GM23338 (cell line): ENCODE results near the gene C19orf81. TPM values are rescaled to one million over a fixed set of nuclear protein-coding genes. Genes with fewer than 3 reads are reported as not detected.

Source experiments
- ATAC-seq: fragments of 200-7000 bp; cut with Tn5 transposase; 3 replicates; pipeline ENCODE4 v1.9.1; 2020
- DNase-seq: peaks from one replicate; pipeline ENCODE4 v3.0.0-alpha.2; 2015; ENCODE audit warnings: low spot score
- H2AFZ ChIP-seq: fragments of 200-600 bp; sonication (generic); 2 replicates; pipeline ENCODE4 v1.8.0; 2016; ENCODE audit warnings: antibody characterized with exemption, mild to moderate bottlenecking, moderate library complexity
- H3F3A ChIP-seq: fragments of 200-600 bp; sonication (generic); replicated peaks from 2 replicates; pipeline ENCODE4 v1.8.0; 2017; ENCODE audit warnings: antibody characterized with exemption, mixed run types, low read depth
- H3K27ac ChIP-seq: fragments of 200-600 bp; sonication (generic); 2 replicates; pipeline ENCODE4 v1.6.1; 2016; ENCODE audit warnings: low read depth
- H3K27me3 ChIP-seq: fragments of 200-600 bp; sonication (generic); 2 replicates; pipeline ENCODE4 v1.8.0; 2016; ENCODE audit warnings: mild to moderate bottlenecking, mixed run types, moderate library complexity; ENCODE audit not compliant: insufficient read depth
- H3K36me3 ChIP-seq: fragments of 200-600 bp; sonication (generic); 2 replicates; pipeline ENCODE4 v1.8.0; 2016; ENCODE audit warnings: mild to moderate bottlenecking; ENCODE audit not compliant: insufficient read depth
- H3K4me1 ChIP-seq: fragments of 200-600 bp; sonication (generic); 2 replicates; pipeline ENCODE4 v1.8.0; 2016; ENCODE audit warnings: mild to moderate bottlenecking, moderate library complexity; ENCODE audit not compliant: insufficient read depth
- H3K4me2 ChIP-seq: fragments of 200-600 bp; sonication (generic); 2 replicates; pipeline ENCODE4 v1.7.1; 2017; ENCODE audit warnings: mixed run types
- H3K4me3 ChIP-seq: fragments of 200-600 bp; sonication (generic); 2 replicates; pipeline ENCODE4 v1.6.1; 2016; ENCODE audit warnings: mixed run types
- H3K79me2 ChIP-seq: fragments of 200-600 bp; sonication (generic); replicated peaks from 2 replicates; pipeline ENCODE4 v1.8.0; 2017; ENCODE audit warnings: mild to moderate bottlenecking; ENCODE audit not compliant: insufficient read depth
- H3K9me2 ChIP-seq: fragments of 200-600 bp; sonication (generic); 2 replicates; pipeline ENCODE4 v1.8.0; 2017; ENCODE audit not compliant: insufficient read depth
- H4K20me1 ChIP-seq: fragments of 200-600 bp; sonication (generic); replicated peaks from 2 replicates; pipeline ENCODE4 v1.8.0; 2017; ENCODE audit warnings: mild to moderate bottlenecking; ENCODE audit not compliant: insufficient read depth
- H3K27ac Mint-ChIP-seq: 2 replicates; pipeline ENCODE4 v1.8.0; 2020; ENCODE audit warnings: inconsistent platforms, mild to moderate bottlenecking, moderate library complexity, mixed read lengths
- H3K27me3 Mint-ChIP-seq: 3 replicates; pipeline ENCODE4 v1.8.0; 2022; ENCODE audit warnings: low read depth, mild to moderate bottlenecking, moderate library complexity, mixed read lengths, inconsistent platforms; ENCODE audit not compliant: insufficient read depth, poor library complexity
- H3K36me3 Mint-ChIP-seq: 3 replicates; pipeline ENCODE4 v1.8.0; 2021; ENCODE audit warnings: low read depth, mild to moderate bottlenecking, inconsistent platforms, moderate library complexity, mixed read lengths
- H3K4me1 Mint-ChIP-seq: 3 replicates; pipeline ENCODE4 v1.8.0; 2020; ENCODE audit warnings: mild to moderate bottlenecking, inconsistent platforms, mixed read lengths
- H3K4me3 Mint-ChIP-seq: 3 replicates; pipeline ENCODE4 v1.8.0; 2021; ENCODE audit warnings: moderate library complexity, mild to moderate bottlenecking, inconsistent platforms, mixed read lengths
- H3K9me3 Mint-ChIP-seq: 3 replicates; pipeline ENCODE4 v1.8.0; 2020; ENCODE audit warnings: moderate library complexity, mild to moderate bottlenecking, inconsistent platforms, mixed read lengths
- CREB1 ChIP-seq: fragments of 250-450 bp; sonication (Bioruptor Pico); IDR thresholded peaks from 2 replicates; pipeline ENCODE4 v1.5.0; 2020; ENCODE audit warnings: low read depth, mild to moderate bottlenecking, moderate library complexity
- CTCF ChIP-seq, 2 experiments: fragments of 200-600 bp in 1 of 2; sonication (generic) in 1 of 2; conservative IDR thresholded peaks; 2 replicates each; pipeline versions ENCODE4 v1.5.1 to v1.6.1; 2016 to 2017; ENCODE audit warnings: antibody characterized with exemption in 2 of 2, low read depth in 2 of 2, mild to moderate bottlenecking in 2 of 2, moderate library complexity in 1 of 2
- EZH2 ChIP-seq: fragments of 200-600 bp; sonication (generic); IDR thresholded peaks from one replicate; pipeline ENCODE4 v1.8.0; 2017; ENCODE audit warnings: antibody characterized with exemption, mild to moderate bottlenecking, low read depth; ENCODE audit not compliant: unreplicated experiment
- EZH2phosphoT487 ChIP-seq: fragments of 200-600 bp; sonication (generic); IDR thresholded peaks from one replicate; pipeline ENCODE4 v1.8.1; 2018; ENCODE audit warnings: antibody characterized with exemption; ENCODE audit not compliant: unreplicated experiment
- JUNB ChIP-seq: IDR thresholded peaks from one replicate; pipeline ENCODE4 v1.6.1; 2016; ENCODE audit warnings: antibody characterized with exemption; ENCODE audit not compliant: unreplicated experiment
- NANOG ChIP-seq: IDR thresholded peaks from 2 replicates; pipeline ENCODE4 v1.6.1; 2016; ENCODE audit warnings: antibody characterized with exemption, borderline replicate concordance
- POLR2AphosphoS5 ChIP-seq: IDR thresholded peaks from 2 replicates; pipeline ENCODE4 v1.6.1; 2016; ENCODE audit warnings: antibody characterized with exemption, low read depth
- STAT1 ChIP-seq: IDR thresholded peaks from one replicate; pipeline ENCODE4 v1.6.1; 2016; ENCODE audit warnings: antibody characterized with exemption; ENCODE audit not compliant: unreplicated experiment
- ZNF114 ChIP-seq: fragments of 250-450 bp; sonication (Bioruptor Pico); IDR thresholded peaks from 2 replicates; pipeline ENCODE4 v1.5.0; 2020; ENCODE audit warnings: mild to moderate bottlenecking, moderate library complexity
- ZNF331 ChIP-seq: fragments of 250-450 bp; sonication (Bioruptor Pico); IDR thresholded peaks from 2 replicates; pipeline ENCODE4 v1.5.0; 2020; ENCODE audit warnings: low read depth, mild to moderate bottlenecking, moderate library complexity
- polyA plus RNA-seq: library from polyadenylated mRNA; unstranded; fragments of >200 nt; fragmentation: Nextera tagmentation; extraction: Ambion mirVana; gene quantifications from 2 replicates; pipeline ENCODE4 v1.2.1, GENCODE V29; 2016
- total RNA-seq: library from RNA; depleted of rRNA; stranded (reverse); fragments of >200 nt; shearing (Covaris generic); gene quantifications from 2 replicates; pipeline ENCODE4 v1.2.3, GENCODE V29; 2014
- TF ChIP-seq, protein P1 (sequence below): fragments of 250-450 bp; sonication (Bioruptor Pico); IDR thresholded peaks from 2 replicates; pipeline ENCODE4 v1.5.0; 2020; ENCODE audit warnings: mild to moderate bottlenecking, moderate library complexity
- TF ChIP-seq, protein P2 (sequence below): IDR thresholded peaks from 2 replicates; pipeline ENCODE4 v1.6.1; 2016; ENCODE audit warnings: antibody characterized with exemption
- TF ChIP-seq, protein P3 (sequence below): IDR thresholded peaks from one replicate; pipeline ENCODE4 v1.6.1; 2018; ENCODE audit warnings: antibody characterized with exemption; ENCODE audit not compliant: unreplicated experiment

The C19orf81 gene
- total and polyA plus RNA-seq, 2 experiments from 2014 or later = 23.2 to 54.3 TPM

DNA sequence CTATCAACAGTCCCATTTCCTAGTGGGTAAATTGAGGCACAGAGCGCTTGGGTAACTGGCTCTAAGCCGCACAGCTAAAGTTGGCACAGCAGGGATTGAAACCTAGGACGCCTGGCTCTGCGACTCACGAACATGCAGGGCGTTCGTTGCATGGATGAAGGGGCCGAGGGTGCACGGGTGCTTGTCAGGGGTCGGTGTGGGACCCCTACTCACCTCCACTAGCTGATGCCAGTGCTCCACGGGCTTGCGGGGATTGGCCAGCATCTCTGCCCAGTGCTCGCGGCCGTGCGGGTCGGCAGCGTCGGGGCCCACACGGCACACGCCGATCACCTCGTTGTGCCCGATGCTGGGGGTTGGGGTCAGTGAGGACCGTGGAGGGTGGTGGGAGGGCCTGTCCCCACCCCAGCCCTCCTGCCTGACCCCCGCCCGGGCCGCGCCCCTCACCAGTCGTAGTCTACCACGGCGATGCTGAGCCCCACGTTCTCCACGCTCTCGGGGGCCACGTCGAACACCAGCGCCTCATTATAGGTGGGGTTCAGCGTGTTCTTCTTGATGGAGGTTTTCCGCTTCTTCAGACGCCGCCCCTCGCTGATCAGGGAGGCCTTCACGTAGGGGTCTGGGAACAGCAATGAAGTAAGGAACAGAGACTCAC, 24.2 kb upstream of the C19orf81 start:
- no peak for ATAC-seq
- Mint-ChIP-seq H3K9me3 (peaks cover 84% of the 10 kb centered on the region), H3K27ac (no peak overlapping the region), H3K4me1 (no peaks in the 10 kb centered on the region), H3K27me3 (peaks cover 10% of the 10 kb centered on the region), H3K4me3 (no peak overlapping the region), H3K36me3 (peaks cover 32% of the 10 kb centered on the region)
- Histone ChIP-seq H3F3A (no peaks in the 10 kb centered on the region), H3K36me3 (no peaks in the 10 kb centered on the region), H3K4me1 (no peaks in the 10 kb centered on the region), H3K27ac (no peak overlapping the region), H2AFZ (no peak overlapping the region), H4K20me1 (no peaks in the 10 kb centered on the region), H3K4me3 (no peak overlapping the region), H3K9me2 (no peaks in the 10 kb centered on the region), H3K4me2 (no peak overlapping the region), H3K79me2 (no peaks in the 10 kb centered on the region), H3K27me3 (no peaks in the 10 kb centered on the region)
- TF ChIP-seq STAT1 (no peak), EZH2phosphoT487 (no peak), NANOG (no peak), JUNB (no peak), EZH2 (no peak), CREB1 (CRISPR knock-in tag) (no peak), POLR2AphosphoS5 (no peak), ZNF114 (no peak), ZNF331 (CRISPR knock-in tag) (no peak), CTCF (conservative IDR thresholded peaks at IDR 0.05; ENCODE audit: low read depth in 2 of 2) (no peak)
- TF ChIP-seq, protein P1, sequence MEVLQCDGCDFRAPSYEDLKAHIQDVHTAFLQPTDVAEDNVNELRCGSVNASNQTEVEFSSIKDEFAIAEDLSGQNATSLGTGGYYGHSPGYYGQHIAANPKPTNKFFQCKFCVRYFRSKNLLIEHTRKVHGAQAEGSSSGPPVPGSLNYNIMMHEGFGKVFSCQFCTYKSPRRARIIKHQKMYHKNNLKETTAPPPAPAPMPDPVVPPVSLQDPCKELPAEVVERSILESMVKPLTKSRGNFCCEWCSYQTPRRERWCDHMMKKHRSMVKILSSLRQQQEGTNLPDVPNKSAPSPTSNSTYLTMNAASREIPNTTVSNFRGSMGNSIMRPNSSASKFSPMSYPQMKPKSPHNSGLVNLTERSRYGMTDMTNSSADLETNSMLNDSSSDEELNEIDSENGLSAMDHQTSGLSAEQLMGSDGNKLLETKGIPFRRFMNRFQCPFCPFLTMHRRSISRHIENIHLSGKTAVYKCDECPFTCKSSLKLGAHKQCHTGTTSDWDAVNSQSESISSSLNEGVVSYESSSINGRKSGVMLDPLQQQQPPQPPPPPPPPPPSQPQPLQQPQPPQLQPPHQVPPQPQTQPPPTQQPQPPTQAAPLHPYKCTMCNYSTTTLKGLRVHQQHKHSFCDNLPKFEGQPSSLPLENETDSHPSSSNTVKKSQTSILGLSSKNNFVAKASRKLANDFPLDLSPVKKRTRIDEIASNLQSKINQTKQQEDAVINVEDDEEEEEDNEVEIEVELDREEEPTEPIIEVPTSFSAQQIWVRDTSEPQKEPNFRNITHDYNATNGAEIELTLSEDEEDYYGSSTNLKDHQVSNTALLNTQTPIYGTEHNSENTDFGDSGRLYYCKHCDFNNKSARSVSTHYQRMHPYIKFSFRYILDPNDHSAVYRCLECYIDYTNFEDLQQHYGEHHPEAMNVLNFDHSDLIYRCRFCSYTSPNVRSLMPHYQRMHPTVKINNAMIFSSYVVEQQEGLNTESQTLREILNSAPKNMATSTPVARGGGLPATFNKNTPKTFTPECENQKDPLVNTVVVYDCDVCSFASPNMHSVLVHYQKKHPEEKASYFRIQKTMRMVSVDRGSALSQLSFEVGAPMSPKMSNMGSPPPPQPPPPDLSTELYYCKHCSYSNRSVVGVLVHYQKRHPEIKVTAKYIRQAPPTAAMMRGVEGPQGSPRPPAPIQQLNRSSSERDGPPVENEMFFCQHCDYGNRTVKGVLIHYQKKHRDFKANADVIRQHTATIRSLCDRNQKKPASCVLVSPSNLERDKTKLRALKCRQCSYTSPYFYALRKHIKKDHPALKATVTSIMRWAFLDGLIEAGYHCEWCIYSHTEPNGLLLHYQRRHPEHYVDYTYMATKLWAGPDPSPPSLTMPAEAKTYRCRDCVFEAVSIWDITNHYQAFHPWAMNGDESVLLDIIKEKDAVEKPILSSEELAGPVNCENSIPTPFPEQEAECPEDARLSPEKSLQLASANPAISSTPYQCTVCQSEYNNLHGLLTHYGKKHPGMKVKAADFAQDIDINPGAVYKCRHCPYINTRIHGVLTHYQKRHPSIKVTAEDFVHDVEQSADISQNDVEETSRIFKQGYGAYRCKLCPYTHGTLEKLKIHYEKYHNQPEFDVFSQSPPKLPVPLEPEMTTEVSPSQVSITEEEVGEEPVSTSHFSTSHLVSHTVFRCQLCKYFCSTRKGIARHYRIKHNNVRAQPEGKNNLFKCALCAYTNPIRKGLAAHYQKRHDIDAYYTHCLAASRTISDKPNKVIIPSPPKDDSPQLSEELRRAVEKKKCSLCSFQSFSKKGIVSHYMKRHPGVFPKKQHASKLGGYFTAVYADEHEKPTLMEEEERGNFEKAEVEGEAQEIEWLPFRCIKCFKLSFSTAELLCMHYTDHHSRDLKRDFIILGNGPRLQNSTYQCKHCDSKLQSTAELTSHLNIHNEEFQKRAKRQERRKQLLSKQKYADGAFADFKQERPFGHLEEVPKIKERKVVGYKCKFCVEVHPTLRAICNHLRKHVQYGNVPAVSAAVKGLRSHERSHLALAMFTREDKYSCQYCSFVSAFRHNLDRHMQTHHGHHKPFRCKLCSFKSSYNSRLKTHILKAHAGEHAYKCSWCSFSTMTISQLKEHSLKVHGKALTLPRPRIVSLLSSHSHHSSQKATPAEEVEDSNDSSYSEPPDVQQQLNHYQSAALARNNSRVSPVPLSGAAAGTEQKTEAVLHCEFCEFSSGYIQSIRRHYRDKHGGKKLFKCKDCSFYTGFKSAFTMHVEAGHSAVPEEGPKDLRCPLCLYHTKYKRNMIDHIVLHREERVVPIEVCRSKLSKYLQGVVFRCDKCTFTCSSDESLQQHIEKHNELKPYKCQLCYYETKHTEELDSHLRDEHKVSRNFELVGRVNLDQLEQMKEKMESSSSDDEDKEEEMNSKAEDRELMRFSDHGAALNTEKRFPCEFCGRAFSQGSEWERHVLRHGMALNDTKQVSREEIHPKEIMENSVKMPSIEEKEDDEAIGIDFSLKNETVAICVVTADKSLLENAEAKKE (CRISPR knock-in tag) = no peak
- TF ChIP-seq, protein P2, sequence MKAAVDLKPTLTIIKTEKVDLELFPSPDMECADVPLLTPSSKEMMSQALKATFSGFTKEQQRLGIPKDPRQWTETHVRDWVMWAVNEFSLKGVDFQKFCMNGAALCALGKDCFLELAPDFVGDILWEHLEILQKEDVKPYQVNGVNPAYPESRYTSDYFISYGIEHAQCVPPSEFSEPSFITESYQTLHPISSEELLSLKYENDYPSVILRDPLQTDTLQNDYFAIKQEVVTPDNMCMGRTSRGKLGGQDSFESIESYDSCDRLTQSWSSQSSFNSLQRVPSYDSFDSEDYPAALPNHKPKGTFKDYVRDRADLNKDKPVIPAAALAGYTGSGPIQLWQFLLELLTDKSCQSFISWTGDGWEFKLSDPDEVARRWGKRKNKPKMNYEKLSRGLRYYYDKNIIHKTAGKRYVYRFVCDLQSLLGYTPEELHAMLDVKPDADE = no peak
- TF ChIP-seq, protein P3, sequence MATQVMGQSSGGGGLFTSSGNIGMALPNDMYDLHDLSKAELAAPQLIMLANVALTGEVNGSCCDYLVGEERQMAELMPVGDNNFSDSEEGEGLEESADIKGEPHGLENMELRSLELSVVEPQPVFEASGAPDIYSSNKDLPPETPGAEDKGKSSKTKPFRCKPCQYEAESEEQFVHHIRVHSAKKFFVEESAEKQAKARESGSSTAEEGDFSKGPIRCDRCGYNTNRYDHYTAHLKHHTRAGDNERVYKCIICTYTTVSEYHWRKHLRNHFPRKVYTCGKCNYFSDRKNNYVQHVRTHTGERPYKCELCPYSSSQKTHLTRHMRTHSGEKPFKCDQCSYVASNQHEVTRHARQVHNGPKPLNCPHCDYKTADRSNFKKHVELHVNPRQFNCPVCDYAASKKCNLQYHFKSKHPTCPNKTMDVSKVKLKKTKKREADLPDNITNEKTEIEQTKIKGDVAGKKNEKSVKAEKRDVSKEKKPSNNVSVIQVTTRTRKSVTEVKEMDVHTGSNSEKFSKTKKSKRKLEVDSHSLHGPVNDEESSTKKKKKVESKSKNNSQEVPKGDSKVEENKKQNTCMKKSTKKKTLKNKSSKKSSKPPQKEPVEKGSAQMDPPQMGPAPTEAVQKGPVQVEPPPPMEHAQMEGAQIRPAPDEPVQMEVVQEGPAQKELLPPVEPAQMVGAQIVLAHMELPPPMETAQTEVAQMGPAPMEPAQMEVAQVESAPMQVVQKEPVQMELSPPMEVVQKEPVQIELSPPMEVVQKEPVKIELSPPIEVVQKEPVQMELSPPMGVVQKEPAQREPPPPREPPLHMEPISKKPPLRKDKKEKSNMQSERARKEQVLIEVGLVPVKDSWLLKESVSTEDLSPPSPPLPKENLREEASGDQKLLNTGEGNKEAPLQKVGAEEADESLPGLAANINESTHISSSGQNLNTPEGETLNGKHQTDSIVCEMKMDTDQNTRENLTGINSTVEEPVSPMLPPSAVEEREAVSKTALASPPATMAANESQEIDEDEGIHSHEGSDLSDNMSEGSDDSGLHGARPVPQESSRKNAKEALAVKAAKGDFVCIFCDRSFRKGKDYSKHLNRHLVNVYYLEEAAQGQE = no peak
- no peak for DNase-seq
